Measurements from ENCODE around the gene CNTN4. TPM values are rescaled to one million over a fixed set of nuclear protein-coding genes. Genes with fewer than 3 reads are reported as not detected.

The CNTN4 gene
- total RNA-seq, 1 experiment from 2014 or later, result 0.12 TPM

- no TSS peak for BruUV-seq (replicated peaks)
- no peak for DNase-seq (ENCODE audit: unreplicated experiment)
- ChIA-PET CTCF (no interaction called here), POLR2A (no interaction called here)
- H3K27ac Mint-ChIP-seq (ENCODE audit: low read depth, unreplicated experiment), result no peak overlapping the region
- no peaks in the 10 kb centered on the region for H3K9me3 Mint-ChIP-seq (ENCODE audit: unreplicated experiment)
- H3K36me3 Mint-ChIP-seq (ENCODE audit: insufficient read depth, unreplicated experiment), result no peaks in the 10 kb centered on the region
- no peak for TF ChIP-seq CTCF (IDR thresholded peaks at IDR 0.05; ENCODE audit: unreplicated experiment)
- H3K4me1 Mint-ChIP-seq (ENCODE audit: insufficient read depth, unreplicated experiment), result peaks cover 4% of the 10 kb centered on the region
- peaks cover 100% of the 10 kb centered on the region for H3K27me3 Mint-ChIP-seq (ENCODE audit: insufficient read depth, unreplicated experiment)
- H3K4me3 Mint-ChIP-seq (ENCODE audit: unreplicated experiment), result no peak overlapping the region
- intact Hi-C loops (cut with micrococcal nuclease), result no loop called here
Measured at GRCh38 chr3:2512881-2513280, 414.2 kb downstream of the CNTN4 start.

GRCh38 chr3:2513986-2514385, 415.3 kb downstream of the CNTN4 start:
- intact Hi-C loops (cut with micrococcal nuclease), result no loop called here
- peaks cover 4% of the 10 kb centered on the region for H3K4me1 Mint-ChIP-seq (ENCODE audit: insufficient read depth, unreplicated experiment)
- BruUV-seq (replicated peaks), result no TSS peak
- H3K4me3 Mint-ChIP-seq (ENCODE audit: unreplicated experiment), result no peak overlapping the region
- DNase-seq (ENCODE audit: unreplicated experiment), result no peak
- H3K27me3 Mint-ChIP-seq (ENCODE audit: insufficient read depth, unreplicated experiment), result peaks cover 100% of the 10 kb centered on the region
- POLR2A ChIA-PET, result no interaction called here
- no peaks in the 10 kb centered on the region for H3K36me3 Mint-ChIP-seq (ENCODE audit: insufficient read depth, unreplicated experiment)
- TF ChIP-seq CTCF (IDR thresholded peaks at IDR 0.05; ENCODE audit: unreplicated experiment), result no peak
- no peak overlapping the region for H3K27ac Mint-ChIP-seq (ENCODE audit: low read depth, unreplicated experiment)
- H3K9me3 Mint-ChIP-seq (ENCODE audit: unreplicated experiment), result no peaks in the 10 kb centered on the region
- CTCF ChIA-PET, result no interaction called here

GRCh38 chr3:2516762-2517441, 418.2 kb downstream of the CNTN4 start:
- Mint-ChIP-seq H3K36me3 (ENCODE audit: insufficient read depth, unreplicated experiment) (no peaks in the 10 kb centered on the region), H3K9me3 (ENCODE audit: unreplicated experiment) (no peaks in the 10 kb centered on the region), H3K27ac (ENCODE audit: low read depth, unreplicated experiment) (no peak overlapping the region), H3K4me3 (ENCODE audit: unreplicated experiment) (no peak overlapping the region), H3K4me1 (ENCODE audit: insufficient read depth, unreplicated experiment) (no peaks in the 10 kb centered on the region), H3K27me3 (ENCODE audit: insufficient read depth, unreplicated experiment) (peaks cover 78% of the 10 kb centered on the region)
- intact Hi-C loops (cut with micrococcal nuclease), result no loop called here
- no TSS peak for BruUV-seq (replicated peaks)
- ChIA-PET POLR2A (interaction anchor here (0.6 kb wide), 1 partner anchor 557 kb away, joined by 3 read pairs; no protein-coding TSS in a partner anchor), CTCF (no interaction called here)
- no peak for TF ChIP-seq CTCF (IDR thresholded peaks at IDR 0.05; ENCODE audit: unreplicated experiment)
- DNase-seq (ENCODE audit: unreplicated experiment), result no peak

DNA sequence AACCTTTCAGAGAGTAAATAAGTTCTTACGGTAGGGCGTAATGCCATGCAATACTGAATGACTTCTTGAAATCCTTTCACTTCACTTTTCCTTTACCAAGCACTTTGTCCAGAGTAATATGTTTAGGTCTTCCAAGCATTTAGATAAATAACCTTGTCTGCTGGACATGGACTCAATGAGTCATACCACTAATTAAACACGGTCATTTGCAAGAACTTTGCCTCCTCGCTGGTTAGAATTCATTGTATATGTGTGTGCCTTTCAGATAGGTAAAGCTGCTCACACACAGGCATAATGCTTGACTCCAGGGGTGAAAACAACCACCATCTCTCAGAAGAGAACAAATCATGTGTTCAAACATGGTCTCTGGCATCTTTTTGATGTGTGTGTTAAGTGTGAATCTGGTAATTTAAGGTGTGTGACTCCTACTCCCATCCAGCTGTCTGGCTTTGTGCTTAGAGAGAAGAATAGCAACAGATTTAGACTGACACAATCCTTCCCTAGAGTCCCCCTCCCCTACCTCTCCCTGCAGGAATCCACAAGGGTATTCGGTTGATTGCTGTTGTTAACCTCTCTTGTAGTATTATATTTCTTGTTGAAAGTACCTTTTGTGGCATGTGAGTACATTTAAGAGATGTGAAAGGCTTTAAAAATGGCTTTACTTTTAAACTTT, 419.0 kb downstream of the CNTN4 start:
- H3K4me1 Mint-ChIP-seq (ENCODE audit: insufficient read depth, unreplicated experiment), result no peaks in the 10 kb centered on the region
- intact Hi-C loops (cut with micrococcal nuclease), result no loop called here
- TF ChIP-seq CTCF (IDR thresholded peaks at IDR 0.05; ENCODE audit: unreplicated experiment), result no peak
- no peak for DNase-seq (ENCODE audit: unreplicated experiment)
- no TSS peak for BruUV-seq (replicated peaks)
- CTCF ChIA-PET, result no interaction called here
- no peaks in the 10 kb centered on the region for H3K9me3 Mint-ChIP-seq (ENCODE audit: unreplicated experiment)
- no peak overlapping the region for H3K4me3 Mint-ChIP-seq (ENCODE audit: unreplicated experiment)
- POLR2A ChIA-PET, result no interaction called here
- peaks cover 70% of the 10 kb centered on the region for H3K27me3 Mint-ChIP-seq (ENCODE audit: insufficient read depth, unreplicated experiment)
- no peak overlapping the region for H3K27ac Mint-ChIP-seq (ENCODE audit: low read depth, unreplicated experiment)
- no peaks in the 10 kb centered on the region for H3K36me3 Mint-ChIP-seq (ENCODE audit: insufficient read depth, unreplicated experiment)
